ENCODE data around the gene FOXP2.

Gene FOXP2

DNA sequence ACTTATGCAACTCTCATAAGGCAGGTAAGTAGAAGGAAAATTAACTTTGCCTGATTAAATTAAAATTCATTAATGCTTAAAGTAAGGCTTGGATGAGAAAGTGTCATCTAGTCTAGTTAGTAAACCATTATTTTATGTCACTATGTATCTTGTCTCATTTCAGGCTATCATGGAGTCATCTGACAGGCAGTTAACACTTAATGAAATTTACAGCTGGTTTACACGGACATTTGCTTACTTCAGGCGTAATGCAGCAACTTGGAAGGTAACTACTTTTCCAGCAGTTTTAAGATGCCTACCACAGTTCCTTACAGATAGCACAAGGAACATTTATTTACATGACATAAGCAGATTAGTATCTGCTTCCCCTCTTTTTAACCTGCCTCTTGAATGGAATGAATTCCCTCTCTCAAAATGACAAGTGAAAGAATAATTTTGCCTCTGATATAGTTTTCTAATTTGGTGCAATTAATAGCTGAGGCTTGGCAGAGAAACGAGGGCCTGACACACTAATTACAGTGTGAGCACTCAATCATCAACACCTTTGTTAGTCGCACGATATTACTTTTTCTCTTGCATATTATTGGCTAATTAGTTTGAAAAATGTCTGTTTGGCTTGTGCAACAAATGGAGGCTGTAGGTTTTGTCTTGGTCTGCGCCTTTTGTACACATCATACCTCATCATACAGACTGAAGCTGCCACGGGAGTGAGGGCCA, 245.0 kb downstream of the FOXP2 start:
- no peak for DNase-seq

DNA sequence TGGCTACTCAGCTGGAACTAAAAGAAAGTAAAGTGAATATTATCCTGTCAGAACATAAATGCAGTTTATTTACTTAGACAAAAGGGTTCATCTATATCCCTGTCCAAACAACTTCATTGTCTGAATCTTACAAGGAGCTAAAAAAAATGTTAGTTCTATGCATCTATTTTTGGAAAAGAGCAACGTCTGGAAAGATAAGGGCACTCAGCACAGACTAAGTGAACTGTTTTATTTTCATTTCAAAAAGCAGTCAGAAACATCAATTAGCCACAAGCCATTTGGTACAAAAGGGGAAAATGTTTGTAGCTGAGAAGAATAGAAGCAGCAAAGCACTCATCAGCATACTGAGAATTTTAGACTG, 245.5 kb downstream of the FOXP2 start:
- DNase-seq: no peak

DNA sequence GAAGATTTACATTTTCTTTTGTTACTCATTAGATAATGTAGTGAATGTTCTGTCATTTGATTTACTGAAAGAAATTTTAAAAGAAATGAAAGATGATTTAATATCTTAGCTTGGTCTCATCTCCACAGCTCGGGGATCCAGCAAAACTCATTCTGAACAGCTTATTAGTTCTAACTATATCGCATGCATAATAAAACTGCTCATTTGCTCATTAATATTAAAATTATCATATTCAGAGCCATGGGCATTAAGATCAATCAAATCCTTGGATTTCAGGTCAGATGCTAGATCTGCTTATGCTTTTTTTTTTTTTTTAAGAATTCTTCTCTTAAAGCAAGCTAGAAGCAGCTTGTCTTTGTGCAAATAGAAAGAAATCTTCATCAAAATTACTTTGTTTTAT, 246.1 kb downstream of the FOXP2 start:
- no peak for DNase-seq

DNA sequence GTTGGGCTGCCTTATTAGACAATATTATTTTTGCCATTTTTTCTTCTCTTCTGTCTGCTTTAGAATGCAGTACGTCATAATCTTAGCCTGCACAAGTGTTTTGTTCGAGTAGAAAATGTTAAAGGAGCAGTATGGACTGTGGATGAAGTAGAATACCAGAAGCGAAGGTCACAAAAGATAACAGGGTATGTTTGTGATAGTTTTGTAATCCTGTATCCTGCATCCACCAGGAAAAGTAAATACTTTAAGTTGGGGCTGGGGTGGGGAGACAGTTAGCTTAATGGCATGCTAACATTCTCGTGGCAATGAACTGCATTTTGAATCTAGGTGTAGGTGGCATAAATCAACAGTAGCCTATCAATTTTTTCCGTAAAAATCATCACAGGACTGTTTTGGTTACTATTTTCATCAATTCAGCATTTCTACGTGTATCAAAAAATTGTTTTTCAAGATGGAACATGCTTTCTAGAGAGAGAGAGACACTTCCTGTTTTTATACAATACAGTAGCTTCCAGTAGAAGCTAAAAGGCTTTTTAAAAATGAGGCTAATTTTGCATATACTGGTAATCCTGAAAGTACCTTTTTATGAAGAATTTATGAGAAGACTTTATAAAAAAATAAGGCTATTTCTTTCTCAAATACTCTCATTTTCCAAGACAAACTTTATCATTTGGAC, 247.5 kb downstream of the FOXP2 start:
- no peak for DNase-seq

DNA sequence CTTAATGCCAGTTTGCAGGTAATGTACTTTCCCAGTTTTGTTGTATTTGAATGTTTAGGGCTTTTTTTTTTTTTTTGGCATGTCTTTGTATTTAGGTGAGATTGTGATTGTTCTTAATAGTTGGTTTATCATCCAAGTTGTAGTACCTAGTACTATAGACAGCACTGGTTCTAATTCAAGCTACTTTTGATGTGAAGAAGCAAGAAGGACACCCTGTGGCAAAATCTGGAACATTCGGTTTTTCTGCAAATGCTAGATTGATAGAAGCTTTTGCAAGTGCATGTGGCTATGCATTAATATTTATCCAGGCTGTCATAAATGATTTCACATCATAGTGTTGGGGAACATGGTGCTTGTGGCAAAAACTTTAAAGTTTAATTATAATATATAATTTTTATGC, 248.9 kb downstream of the FOXP2 start:
- DNase-seq: no peak

DNA sequence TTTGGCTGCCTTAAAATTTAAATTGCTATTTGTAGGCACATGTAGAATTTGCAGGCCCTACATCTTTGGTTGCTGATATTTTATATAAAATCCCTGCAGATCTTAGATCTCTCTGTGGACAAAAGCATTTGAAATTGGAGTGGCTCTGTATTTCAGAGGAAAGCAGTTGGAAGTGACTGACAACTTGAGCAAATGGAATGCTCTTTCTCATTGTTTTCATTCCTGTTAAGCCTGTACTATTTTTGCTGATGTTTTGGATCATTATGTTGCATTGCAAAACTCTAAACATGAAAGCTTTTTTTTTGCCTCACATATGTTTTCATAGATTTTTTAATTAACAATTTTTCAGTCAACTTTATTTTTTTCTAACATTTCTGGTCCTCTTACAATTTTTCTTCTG, 256.1 kb downstream of the FOXP2 start:
- DNase-seq: no peak

DNA sequence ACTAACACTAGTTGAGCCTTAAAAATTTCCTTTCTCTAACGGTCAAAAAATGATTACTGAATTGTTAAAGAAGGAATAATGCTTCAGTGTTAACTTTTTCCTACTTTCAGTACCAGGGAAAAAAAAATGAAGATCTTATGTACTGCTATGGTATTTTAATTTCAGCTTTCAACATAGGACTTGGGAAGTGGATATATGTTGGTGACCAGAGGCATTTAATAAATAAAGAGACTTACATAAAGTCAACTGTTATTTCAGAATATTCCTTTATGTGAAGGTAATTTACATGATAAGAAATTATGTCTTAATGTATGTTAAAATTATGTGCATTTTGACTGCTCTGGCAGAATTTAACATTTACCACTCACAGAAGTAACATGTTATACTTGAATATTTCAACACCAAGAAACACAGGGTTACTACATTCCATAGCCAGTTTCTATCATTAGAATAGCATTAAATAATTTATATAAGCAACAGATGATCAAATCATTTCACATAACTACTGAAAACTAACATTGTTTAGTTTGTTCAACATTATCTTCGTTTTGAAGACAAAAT, 257.0 kb downstream of the FOXP2 start:
- DNase-seq: no peak

DNA sequence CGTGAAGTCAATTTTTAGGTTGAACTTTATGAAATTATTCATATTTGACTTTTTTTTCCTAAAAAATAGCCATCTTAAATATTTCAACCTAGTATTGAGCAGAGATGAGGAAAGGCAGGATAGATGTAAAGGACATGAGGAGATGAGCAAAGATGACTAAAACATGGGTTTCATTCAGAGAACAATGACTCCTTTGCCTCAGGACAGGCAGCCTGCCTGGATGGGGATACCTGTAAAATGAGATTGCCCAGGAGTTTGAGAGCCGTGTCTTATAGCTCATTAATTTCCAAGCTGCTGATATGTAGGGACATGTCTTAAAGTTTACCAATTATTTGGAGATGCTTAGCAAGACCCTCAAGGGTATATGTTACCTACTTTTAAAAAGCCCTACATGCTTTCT, 263.5 kb downstream of the FOXP2 start:
- no peak for DNase-seq

DNA sequence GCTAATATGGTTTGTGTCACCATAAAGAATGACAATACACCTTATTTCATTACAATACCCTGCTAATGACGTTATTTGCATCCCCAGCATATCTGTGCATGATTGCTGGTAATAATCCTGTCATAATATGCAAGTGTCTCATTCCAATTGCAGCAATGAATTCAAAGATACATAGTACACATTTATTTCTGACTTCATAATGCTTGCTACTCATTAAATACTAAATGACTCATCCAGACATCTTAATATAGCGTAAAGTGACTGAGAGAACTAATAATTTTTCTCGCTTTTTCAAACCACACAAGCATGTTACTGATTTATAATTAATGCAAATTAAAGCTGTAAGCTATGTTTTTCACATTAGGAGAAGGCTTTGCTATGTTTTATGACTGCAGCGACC, 272.6 kb downstream of the FOXP2 start:
- no peak for DNase-seq

DNA sequence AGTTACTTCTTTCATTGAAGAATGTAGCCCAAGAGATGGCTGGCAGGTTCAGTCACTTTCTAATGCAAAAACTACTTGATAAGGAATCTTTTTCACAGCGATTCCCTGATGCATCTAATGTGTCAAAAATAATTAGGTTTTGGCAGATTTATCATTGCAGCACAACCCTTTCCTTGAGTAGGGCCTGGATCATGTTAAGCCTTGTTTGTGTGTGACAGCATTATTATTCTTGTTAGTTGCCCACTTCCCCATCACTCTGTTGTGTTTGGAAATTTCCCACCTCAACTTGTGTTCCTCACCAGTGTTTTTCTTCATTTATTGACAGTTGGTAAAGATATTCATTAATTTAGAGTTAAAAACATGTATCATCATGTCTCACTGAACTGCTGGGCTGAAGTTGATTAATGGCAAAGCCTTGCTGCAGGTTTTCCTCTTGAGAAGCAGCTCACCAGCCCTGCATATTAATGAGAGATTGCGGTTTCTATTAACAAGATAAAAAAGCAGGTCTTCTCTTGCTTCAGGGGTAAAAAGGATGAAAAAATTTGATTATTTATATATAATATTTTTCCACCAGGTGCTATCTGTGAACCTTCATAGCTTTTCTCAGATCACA, 273.9 kb downstream of the FOXP2 start:
- DNase-seq: no peak

DNA sequence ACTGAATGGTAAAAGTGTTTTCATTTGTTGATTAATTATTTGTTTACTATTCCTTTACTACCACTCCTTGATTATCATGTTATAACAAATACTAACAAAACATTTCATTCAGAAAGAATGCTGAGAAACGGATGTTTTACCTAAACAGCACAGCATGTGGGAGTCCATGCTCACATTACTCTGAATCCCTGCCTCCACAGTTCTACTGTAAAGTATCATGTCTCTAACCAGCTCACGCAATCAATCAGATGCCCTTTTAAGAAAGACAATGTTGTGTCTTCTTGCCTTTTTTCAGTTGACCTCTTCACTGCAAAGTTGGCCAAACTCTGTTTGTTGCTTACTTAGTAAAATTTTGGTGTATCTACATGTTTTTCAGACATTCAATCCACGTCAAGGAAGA, 274.8 kb downstream of the FOXP2 start:
- no peak for DNase-seq

DNA sequence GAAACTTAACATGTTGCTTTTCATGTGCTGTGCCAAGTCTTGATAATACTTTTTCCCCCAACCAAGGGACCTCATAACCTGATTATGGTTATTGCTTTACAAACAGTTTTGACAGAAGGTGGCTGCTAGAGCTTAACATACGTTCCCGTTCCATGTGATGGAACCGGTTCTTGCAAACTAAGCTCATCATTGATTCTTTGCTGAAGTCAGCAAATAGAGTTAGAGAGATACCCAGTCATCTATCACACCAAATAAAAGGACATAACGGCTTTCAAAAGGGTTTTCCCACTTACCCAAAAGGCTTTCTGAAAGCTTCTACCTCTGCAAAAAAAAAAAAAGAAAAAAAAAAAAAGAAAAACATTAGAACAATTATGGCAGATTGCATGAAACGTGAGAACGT, 277.0 kb downstream of the FOXP2 start:
- no peak for DNase-seq

DNA sequence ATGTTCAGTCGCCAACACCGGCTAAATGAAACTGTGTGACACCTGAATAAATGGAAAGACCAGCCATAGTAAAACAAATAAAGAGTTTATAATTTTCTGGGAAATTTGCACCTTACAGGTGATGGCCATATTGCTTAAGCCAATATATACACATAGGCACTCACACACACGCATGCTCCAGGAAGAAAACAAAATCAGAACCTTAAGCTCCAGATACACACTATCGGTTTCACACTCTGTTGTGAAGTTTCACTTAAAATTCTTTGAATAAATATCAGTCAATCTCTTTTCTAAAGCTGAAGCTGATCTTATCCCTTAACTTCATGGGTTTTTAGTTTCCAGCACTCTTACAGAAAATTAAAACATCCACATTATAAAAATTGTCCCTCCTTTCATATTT, 280.6 kb downstream of the FOXP2 start:
- DNase-seq: no peak

DNA sequence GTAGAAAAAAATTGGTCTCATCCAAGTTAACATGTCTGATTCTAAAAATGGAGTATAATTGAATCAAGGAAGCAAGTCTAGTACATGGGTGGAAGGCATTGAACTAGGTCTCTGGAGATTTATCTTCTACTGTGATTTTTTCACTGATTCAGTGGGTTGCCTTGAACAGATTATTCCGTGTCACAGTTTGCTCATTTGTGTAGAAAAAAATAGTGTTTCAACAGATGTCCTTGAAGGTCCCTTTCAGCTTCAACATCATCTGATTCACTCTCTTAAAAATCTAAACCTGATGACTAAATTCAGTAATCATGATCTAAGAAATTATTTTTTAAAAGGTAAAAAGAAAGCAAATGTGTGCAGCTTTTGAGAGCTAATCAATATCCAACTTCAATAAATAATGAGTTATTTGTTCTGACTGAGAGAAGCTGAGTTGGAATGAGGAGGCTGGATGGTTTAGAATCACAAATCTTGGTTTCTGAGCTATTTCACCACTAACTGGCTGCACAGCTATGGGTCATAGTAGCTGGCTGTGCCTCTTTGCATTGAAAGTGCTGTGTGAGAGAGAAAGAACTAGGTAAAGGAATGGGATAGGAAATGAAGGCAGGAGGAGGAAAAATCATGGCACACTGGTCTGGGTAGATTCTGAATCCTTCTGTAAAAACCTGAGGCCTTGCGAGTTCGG, 285.8 kb downstream of the FOXP2 start:
- DNase-seq: no peak

DNA sequence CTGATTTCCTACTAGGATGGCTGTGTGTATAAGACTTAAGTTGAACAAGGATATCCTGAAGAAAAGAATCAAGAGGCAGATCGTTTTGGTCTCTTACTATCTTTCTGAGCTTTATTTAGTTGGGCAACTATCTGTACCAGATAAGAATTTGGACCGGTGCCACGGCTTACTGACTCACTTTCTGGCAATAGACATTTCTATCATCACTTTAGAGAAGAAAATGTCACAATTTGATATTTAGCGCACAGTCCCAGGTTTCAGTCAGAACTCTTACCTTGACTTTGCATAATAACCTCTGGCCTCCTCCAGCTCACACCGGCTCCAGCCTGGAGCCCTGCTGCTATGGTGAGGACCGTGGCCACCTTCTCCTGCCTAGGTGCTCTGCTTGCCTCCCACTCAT, 289.1 kb downstream of the FOXP2 start:
- DNase-seq: no peak

DNA sequence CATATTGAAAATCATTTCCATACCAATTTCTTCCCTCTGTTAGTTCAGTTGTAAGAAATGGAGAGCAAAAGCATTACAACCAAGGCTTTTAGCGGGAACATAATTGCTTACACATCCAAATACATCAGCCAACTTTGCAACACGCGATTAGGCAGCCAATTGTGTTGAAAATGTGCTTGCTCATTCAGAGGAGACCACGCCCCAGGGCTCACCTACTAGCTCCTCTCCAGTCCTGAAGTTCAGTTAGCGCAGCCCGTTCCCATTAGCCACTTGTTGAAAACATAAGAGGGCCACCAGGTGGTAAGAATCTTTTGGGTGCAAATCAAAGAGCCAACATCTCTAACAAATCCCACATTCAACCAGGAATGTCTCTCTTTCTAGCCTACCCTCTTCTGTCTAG, 294.0 kb downstream of the FOXP2 start:
- DNase-seq: no peak

DNA sequence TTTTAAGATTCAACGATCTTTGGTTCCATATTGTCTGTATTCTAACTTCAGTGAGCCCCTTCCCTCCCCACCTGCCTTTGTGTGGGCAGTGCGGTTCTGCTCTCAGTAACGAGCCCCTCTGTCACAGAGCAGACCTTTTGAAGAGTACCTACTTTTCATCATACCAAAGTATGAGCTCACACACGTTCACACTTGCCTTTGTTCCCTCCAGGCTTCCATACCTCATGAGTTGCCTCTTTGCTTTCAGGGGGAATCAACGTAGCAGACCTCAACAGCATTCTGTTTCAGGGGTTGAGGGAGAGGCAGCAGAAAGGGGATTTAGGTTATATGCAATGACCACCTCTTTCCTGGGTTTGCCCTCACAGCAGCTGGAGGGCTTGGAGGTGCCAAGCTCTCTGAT, 295.9 kb downstream of the FOXP2 start:
- DNase-seq: no peak

DNA sequence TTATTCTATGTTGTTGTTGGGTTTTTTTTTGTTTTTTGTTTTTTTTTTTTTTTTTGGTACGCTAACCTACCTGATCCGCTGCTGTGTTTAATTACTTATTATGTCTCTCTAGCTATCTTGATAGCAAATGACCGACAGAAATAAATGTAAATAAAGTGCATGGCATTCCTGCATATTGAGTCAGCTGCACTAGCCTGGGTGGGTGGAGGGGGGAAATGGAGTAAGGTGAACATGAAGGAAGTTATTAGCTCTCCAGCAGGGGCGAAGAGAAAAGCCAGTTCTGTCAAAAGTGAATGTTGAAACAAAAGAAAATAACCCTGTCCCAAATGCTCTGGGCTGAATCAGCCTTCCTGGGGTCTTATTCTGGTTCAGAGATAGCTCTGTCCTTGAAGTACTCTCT, 296.6 kb downstream of the FOXP2 start:
- no peak for DNase-seq

DNA sequence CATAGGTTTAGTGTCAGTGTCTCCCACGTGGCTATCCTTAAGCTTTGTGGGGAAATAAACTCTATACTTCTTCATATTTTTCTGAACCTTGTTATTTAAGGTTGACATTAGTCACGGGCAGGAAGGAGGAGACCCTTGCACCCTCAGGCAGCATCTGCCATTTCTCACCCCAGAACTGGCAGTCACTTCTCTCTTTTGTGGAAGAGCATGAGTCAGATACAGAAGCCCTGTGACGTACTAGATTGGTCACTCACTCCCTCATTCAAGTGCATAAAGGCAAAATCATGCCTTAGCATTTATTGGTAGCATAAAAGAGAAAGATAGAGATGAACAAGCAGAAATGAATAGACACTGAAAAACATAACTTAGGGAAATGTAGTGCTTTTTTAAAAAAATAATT, 301.3 kb downstream of the FOXP2 start:
- DNase-seq: no peak

DNA sequence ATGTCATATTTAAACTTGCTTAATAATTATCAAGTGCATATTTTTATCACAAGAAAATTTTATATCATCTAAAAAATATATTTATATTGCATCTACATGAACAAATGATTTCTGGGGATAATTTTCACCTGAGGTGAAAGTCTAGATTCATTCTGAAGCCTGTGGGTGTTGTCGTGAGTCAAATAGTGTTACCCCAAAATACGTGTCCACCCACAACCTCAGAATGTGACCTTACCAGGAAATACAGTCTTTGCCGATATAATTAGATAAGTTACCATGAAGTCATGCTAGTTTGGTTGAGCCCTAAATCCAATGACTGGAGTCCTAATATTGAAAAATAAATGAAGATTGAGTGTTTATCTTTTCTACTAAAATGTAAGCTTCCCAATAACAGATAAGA, 304.2 kb downstream of the FOXP2 start:
- DNase-seq: no peak

DNA sequence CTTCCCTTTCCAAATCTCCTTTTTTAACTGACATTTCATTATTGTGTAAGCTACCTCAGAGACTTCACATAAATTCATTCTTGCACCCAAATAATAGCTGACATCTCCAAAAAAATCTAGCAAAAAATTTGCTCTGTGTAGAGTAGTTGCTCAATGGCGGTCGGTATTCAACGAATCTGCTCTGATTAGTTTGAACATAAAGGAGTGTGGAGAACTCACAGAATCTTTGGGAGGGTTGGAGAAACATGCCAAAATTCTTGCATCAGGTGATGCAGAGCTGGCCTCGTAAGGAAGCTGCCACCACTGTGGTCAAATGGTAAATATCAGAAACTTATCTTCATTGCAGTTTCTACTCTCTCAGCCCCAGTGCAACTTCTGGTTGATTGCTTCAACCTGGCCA, 306.1 kb downstream of the FOXP2 start:
- no peak for DNase-seq

DNA sequence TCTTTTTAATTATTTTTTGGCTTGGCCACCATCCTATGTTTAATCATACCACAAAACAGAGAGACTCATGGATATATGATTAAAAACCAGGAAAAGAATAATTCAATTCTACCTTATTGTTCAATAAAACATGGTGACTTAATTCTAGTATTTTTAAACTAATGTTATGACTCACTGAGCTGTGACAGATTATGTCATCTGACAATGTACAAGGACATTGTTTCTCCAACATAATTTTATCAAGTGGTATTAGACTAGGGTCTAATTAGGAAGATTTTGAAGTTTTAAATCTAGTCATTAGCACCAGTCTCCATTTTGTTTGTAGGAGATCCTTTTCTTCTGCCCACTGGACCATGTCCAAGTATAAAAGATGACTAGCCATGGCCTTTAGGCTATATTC, 307.9 kb downstream of the FOXP2 start:
- DNase-seq: no peak

DNA sequence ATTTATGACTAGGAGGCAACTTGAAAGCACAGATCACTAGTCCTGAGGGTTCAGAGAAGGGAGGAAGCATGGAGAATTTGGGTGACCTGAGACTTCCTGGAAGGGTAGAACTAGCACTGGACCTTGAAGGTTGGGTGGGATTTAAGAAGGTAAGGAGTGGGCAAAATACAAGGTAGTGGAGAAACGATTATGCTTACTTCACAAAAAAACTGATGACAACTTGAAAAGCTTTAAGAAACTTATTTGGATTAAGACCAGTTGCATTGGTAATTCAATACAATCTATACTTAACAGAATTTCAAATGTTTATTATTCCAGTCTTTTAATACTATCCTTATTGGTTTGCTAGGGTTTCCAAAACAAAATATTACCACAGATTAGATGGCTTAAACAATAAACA, 308.7 kb downstream of the FOXP2 start:
- no peak for DNase-seq

DNA sequence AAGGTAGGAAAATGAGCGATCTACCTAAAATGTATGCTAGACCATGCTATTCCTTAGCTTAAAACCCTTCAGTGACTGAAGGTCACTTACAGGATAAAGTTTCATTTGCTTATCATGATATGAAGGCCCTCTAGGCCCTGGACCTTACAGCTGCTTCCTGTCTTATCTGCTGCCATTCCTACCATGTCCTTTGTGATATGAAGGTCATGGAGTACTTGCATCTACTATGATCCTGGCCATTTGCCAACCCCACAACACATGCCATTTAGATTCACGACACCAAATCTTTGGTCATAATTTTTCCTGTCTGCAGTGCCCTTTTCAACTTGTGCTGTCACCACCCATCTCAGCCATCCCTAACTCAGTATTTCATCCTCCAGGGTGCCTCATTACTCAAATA, 325.5 kb downstream of the FOXP2 start:
- no peak for DNase-seq

Measured in GOT3 (cell line).